Activated CD4-positive, alpha-beta T cell treated with anti-CD3 and anti-CD28 coated beads, Interleukin-2, amount 50 U/mL, for 4 hours (primary cell): ENCODE measurements around the gene CASK.
A peak's percentile ranks its signal among the peaks of the same experiment; 100 is the strongest.
"Not testable (repeated sequence)": the region's sequence is repeated elsewhere in the genome, so short reads cannot be mapped to it uniquely, and the experiment has no call there.

Source experiments
- DNase-seq, 2 experiments: peaks; one replicate each; pipeline ENCODE4 v3.0.0-alpha.2; 2020

Gene CASK

DNA sequence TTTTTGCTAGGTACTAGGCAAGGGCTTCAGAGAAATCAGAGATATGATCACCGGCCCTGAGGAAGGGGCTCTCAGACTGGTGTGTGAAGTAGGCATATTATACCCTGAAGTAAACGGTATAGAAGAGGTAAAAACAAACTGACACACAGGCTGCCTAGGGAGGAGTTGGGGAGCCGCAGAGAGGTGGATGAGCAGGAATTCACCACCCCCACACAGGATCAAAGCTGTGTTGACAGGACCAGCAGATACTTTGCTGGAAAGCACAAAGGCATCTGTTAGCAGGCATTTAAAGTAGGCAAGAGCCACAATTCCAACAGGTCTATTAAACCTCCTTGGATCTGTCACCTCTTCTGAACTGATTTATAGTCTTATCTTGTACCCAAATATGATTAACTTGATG lies 306.4 kb downstream of the CASK start:
- DNase-seq: no peak

DNA sequence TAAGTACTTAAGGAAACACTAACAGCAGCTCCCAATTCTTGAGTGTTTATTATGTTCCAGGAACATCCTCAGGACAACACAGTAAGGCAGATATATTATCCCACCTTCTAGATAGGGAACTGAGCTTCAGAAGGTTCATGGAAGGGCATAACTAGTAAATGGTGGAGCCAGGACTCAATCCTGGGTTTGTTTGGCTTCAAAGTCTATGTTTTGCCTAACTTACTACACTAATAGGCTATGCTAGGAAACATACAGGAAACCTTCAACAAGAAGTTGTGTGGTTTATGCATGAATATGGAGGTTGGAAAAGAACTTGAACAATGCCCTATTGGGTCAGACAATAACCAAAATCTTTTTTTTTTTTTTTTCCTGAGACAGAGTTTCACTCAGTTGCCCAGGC lies 307.1 kb downstream of the CASK start:
- DNase-seq: no peak

DNA sequence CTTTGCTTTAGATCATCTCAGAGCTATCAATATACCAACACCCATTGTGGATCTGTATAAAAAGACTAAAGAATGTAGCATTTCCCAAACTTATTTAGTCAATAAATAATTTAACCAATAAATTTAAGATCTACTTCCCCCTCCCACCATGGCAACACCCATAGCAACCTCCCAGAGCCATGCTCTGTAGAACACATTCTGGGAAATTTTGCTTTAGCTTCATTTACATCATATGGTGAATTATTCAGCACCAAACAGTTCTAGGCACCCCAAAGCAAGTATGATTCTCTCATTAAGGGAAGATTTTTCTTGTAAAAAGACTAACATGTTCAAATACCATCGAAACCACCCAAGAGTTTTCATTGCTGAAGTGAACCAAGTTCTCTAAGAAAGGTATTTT lies 315.1 kb downstream of the CASK start:
- no peak for DNase-seq

DNA sequence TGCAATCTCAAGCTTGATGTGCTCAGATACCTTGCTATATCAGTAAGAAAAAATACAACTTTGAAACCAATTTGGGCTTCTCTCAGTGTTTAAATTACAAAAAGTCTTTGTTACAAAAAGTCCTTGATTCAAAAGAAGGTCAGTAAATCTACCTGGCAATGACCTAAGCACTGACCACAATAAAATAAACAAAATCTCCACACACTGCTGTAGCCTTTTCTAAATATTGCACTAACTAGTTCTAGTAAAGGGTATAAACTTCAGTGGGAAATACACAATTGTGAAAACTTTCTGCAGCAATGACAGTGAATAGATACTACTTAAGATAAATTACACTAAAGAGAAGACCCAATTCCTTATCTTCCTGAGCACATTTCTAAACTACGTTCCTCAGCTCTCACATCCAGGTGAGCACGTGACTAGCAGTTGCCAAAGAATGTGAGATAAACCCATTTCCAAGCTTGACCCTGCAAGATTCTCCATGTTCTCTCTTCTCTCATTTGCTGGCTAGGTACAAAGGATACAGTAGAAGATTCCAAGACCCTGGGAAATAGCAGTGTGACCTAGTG lies 316.0 kb downstream of the CASK start:
- DNase-seq: no peak

DNA sequence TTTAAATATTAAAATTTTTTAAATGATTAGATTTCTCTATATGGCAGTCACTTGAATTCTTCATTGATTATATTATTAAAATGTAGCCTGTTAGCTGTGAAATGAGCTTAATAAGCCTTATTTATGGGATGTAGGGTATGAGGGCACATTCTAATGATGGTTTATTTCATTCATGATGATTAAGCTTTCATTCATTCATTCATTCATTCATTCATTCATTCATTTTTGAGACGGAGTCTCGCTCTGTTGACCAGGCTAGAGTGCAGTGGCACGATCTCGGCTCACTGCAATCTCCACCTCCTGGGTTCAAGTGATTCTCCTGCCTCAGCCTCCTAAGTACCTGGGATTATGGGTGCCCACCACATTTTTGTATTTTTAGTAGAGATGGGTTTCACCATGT lies 317.3 kb downstream of the CASK start:
- DNase-seq: not testable (repeated sequence)

DNA sequence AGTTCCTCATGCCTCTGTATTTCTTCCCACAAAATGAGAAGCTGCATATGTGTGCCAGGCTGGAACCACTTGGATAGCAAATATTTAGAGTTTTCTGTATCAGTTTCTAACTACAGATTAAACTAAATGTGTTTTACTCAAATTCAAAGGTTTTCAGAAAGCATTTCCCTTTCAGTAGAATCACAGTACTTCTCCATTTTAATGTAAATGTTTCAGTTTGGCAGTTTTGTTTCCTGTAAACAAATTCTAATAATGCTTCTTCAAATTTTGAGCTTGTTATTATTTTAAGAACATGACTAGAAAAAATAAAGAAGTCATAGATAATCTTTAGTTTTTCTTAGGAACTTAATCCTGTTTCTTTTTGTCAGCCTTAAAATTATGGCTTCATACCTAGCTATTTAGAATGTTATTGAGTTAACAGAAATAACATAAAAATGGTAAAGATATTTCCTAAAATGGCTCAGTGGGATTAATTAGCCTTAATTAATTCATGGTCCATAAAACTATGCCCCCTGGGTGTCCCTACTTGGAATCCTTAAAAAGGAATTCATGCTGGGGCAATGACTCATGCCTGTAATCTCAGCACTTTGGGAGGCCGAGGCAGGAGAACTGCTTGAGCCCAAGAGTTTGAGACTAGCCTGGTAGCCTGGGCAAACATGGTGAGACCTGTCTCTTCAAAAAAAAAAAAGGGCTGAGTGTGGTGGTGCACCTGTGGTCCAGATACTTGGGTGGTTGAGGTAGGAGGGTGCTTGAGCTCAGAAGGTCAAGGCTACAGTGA lies 318.4 kb downstream of the CASK start:
- DNase-seq: no peak

DNA sequence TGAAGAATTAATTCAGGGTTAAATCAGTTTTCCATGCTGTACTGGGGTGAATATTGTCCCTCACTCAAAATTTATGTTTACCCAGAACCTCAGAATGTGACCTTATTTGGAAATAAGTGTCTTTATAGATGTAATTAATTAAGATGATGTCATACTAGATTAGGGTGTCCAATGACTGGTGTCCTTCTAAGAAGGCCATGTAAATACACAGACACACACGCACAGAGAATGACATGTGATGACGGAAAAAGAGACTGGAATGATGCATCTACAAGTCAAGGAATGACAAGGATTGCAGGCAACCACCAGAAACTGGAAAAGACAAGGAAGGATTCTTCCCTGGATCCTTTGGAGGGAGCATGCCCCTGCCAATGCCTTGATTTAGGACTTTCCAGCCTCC lies 319.2 kb downstream of the CASK start:
- no peak for DNase-seq

DNA sequence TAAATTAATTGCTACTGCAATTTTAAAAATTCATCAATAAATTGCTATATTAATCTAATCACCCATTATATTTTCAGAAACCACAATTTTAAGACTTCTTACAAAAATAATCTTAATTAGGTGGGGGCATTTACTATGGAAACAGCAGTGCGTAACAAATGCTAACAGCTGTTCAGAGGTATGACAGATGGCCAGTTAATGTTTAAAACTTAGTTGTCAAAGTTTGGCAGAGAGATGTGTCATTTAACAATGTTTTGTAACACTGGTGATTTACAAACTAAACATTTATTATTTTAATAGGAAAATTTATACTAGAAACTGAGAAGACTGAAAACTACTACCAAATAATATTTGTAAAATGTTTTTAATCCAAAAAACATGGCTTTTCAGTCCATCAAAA lies 319.8 kb downstream of the CASK start:
- no peak for DNase-seq

DNA sequence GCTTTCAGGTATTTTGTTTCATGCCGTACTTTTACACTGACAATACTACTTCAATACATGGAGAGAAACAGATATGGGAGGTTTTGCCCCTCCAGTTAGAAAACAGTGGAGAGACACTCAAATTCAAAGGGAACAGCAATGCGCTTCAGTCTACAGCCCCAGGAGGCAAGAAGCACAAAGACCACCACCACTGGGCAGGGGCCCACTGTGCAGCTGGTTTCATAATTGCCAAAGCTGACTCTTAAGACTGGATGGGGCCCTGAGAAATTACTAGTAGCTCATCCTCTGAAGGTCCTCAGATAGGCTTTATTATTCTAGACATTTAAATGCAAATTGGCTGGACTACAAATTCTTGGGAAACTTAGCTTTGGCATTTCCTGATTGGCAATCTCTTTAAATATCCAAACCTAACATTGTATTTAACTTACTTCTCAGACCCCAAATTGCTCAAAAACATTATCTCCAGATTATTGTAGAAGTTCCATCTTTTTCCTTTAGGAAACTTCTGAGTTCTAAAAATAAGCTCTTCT lies 320.5 kb downstream of the CASK start:
- DNase-seq: no peak

DNA sequence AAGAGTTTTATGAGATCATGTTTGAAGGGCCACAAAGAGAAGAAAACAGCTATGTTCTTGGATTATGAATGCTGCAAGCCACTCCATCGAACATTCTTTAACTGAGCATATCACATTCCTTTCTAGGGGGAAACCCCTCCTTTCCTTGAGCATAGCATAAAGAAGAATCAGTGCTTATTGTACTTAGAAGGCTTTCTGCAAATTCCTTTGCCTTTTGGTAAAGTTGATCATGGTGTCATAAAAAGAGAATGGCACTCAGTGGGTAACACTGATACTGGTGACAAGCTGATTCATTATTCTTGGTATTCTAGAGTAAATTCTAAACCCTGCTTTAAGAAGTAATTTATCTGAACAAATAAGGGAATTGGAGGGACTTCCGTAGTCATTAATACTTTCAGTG lies 323.1 kb downstream of the CASK start:
- DNase-seq: no peak

DNA sequence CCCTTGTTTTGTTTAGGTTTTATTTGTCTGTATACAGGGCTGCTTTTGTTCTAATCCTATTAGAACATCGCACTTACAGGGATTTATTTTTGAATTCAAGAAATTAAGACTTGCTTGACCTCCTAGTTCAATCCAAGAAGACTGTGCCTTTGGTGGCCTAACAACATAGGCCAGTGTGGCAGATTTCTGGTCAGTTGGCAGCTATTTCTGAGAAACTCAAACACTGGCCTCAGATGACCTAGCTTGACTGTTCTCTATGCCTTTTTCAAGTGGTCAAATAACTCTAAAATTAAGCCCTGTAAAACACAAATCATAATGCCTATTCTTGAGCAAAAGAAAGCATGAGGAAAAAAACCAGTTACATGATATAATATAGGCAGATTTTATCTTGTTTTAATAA lies 323.8 kb downstream of the CASK start:
- DNase-seq: no peak

DNA sequence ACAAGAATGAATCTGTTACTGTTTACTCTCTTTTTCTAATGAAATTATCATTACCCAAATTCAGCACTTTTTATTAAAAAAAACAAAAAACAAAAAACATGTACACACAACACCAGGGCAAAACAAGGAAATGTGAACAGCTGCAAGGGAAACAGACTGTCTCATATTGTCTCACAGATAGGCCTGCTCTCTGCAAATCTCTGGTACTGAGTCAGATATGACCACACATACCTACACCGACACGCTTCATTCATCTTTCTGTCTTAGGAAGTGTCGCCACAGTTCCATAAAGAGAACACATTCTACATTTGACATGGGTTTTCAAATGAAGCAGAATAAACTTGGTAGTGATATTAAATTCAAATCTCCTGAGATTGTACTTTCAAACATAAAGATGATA lies 326.8 kb downstream of the CASK start:
- DNase-seq: no peak

DNA sequence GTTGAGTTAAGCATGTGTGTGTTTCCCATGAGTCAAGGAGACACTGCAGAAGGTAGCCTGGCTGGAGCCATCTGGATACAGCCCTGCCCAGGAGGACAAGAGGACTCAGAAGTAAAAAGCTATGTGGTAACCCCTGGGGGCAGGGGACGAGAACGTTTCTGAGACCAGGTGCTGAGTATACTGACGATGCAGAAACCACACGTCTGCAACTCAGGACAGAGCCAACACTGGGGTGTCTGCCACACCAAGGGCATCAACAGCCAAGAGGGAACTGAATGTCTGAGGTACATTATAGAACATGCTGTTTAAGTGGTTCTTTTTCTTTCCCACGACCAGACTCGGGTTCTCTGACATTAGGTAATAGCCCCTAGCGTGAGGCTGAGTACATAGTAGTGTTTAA lies 328.7 kb downstream of the CASK start:
- no peak for DNase-seq

DNA sequence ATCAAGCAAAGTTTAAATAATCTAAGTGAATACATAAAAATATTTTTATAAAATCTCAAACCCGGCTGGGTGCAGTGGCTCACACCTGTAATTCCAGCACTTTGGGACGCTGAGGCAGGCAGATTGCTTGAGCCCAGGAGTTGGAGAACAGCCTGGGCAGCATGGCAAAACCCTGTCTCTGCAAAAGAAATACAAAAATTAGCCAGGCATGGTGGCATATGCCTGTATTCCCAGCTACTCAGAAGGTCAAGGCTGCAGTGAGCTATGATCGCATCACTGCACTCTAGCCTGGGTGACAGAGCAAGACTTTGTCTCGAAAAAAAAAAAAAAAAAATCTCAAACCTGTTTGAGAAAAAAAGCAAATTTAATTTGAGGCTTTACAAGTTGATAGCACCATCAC lies 331.4 kb downstream of the CASK start:
- DNase-seq: no peak

DNA sequence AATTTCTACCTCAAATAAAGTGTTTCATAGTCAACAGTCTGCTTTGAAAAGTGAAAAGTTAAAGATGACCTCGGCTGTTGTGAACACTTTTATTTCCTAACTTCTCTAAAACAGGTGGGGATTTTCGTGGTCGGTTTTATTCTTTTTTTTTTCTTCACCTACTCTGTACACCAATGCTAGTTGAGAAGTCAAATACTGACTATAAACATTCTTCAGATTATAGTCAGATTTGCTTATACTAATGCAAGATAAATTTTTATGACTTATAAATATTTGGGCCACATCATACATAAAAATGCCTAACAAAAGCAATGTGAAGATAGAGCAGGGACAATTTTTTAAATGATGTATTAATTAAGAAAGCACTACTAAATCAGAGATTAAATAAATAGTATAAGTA lies 332.7 kb downstream of the CASK start:
- no peak for DNase-seq

DNA sequence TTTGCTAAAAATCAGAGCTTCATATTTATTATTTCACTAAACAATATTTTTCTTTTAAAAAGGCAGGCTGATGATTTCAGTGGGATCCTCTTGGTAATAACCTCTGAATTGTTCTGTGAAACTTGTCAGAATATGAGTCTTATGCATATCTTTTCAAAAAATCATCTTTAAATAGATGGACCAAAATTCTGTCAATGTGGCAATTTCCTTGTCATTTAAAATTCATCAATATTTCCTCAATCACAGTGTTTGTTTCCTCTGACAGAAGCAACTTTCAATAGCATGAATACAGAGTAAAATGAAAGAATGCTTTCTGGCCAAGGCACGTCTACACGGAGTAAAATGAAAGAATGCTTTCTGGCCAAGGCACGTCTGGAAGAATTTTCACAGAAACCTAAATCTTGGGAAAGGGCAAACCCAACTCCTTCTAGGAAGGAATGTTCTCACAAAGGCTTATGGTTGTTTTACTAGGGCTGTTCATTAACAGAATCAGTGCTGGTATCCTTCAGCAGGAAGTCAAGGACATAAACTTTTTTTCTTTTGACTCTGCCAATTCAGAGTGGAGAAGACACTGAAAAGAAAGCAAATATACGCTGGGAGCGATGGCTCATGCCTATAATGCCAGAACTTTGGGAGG lies 333.6 kb downstream of the CASK start:
- no peak for DNase-seq

DNA sequence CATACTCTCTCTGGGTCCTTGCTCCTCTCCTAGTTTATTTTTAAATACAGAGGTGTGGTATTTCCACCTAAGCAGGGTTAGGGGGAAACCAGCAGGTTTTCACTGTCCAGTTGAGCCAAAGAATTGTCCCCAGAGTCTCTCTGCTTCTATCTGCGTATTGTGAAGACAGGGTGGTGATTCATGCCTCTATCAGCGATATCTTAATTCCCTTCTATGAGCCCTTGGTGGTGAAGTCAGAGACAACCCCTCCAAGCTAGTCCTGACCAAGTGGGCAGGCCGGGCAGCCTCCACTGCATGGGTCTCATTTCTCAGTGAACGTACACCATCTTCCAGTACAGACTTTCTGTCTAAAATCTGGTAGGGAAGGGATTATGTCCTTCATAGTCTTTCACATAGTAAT lies 335.1 kb downstream of the CASK start:
- DNase-seq: no peak

DNA sequence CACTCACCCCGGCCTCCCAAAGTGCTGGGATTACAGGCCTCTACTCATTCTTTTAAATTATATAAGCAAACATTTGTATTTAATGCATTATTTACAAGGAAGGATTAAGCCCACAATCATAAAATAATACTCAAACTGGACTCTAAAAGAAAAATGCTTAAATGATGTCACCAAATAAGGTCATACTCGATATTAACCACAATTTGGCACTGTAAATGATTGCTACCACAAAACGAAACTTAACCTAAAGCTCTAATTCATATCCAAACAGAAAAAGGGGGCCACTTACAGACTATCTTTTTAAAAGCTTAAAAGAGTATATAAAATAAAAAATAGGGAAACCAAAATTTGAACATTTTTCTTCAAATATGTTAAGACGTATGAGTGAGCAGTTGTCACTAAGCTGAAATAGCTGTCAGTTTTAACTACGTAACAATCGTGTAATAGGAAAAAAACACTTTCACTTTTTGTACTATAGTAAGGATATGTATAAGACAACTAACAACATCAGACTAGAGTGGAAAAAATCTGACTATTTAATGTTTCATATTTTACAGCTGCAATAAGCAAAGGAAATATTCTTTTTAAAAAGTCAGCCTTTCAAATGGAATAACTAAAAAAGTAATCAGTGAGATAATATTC lies 342.8 kb downstream of the CASK start:
- no peak for DNase-seq

DNA sequence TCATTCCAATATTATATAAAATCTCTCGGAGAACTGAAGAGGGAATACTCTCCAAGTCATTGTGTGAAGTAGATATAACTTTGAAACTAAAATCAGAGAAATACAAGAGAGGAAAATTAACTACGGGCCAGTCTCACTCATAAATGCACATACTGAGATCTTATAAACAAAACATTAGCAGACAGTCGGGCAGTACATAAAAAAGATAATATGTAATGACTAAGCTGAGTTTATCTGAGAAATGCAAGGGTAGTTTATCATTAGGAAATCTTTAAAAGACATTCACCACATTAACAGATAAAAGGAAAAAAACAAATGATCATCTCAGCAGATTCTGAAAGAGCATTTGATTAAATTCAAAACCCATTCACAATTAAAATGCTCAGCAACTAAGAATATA lies 359.5 kb downstream of the CASK start:
- DNase-seq: no peak

DNA sequence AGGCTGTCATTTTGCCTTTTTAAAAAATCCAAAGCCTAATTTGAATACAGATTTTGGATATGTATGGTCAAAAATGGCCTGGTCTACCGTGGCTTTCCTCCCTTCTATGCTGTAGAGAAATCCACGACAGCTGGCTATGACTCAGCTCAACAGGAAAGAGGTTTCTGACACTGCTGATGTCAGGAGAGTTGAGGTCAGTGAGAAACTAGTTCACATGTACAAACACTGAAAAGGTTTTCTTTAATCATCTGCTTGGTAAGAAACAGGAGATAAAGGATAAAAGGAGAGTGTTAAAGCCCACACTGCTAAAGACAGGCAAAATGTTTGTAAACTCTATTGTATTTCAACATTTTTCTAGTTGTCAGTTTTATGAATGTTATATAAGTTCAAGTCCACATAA lies 362.3 kb downstream of the CASK start:
- peak; percentile 0 to 4 for DNase-seq

DNA sequence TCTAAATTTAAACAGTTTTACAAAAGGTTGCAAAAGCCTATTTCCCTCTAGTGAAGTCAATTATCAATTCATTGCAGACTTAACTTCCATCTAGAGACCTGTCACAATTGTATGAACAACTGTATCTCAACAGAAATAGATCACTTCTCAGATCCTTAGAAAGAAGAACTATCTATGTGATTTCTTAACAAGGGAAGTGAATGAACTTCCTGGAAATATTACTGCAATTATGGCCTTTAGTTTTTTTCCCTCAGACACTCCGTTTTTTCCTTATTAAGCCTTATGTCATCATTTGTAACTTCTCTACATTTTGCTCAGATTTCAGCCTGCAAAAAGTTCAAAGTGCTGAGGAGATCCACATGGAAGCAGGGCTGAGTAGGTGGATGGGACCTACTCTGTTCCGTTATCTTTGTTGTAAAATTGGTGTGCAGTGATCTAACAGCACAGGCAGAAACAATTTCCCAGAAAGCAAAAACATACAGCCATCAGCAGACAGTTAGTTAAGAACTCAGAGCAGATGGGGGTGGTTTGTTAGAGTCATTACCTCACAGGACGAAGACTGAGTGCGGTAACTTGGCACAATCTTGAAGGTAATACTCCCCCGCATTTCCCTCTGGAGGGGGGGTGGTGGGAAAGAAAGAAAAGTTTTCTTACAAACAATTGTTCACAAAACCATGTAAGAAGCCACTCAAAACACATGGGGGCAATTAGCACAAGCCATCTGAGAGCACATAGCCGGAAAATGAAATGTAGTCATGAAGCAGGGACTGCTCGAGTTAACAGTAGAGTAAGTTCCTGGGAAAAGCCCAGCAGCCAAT lies 363.9 kb downstream of the CASK start:
- DNase-seq: peak; percentile 24 to 26

DNA sequence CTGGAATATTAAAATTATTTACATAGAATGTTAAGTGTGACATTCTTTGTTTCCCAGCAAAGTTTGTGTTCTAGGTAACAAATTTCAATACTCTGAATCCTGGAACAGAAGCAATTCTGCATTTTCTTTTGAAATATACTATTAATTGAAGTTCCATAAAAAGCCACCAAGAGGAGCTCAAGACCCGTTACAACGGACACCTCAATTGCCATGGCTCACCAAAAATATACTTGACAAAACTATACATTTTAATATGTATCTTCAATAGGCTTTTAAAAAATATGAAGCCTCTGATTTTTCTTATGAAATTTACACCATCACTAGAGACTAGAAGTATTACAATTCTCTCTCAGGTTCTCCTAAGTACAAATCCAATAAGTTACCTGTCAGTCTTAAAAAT lies 364.8 kb downstream of the CASK start:
- DNase-seq: no peak

DNA sequence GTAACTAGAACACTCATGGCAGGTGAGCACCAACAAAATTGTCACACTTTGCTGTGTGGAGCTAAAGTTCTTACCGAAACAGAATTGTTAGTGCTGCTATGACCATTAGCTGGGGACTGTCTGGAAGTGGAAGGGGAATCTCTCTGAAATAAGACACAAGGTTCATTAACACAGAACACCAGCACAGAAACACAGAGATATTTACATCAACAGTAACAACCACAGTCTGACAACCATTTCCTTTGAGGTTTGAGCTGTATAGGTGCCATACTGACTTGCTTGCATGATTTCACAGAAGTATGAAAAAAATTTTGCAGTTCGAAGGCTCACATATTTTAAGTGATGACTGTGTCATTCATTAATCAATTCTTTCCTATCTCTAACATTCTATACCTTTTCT lies 366.4 kb downstream of the CASK start:
- DNase-seq: no peak
